Erythroblast (primary cell): ENCODE results near the gene GUK1.

Experiments
- GATA1 ChIP-seq: IDR thresholded peaks from 2 replicates; pipeline ENCODE4 v1.6.1; 2011; ENCODE audit warnings: low read depth, mild to moderate bottlenecking, control low read depth, low read length, moderate library complexity
- POLR2A ChIP-seq: IDR thresholded peaks from 2 replicates; pipeline ENCODE4 v1.6.1; 2011; ENCODE audit warnings: mild to moderate bottlenecking, low read length

DNA sequence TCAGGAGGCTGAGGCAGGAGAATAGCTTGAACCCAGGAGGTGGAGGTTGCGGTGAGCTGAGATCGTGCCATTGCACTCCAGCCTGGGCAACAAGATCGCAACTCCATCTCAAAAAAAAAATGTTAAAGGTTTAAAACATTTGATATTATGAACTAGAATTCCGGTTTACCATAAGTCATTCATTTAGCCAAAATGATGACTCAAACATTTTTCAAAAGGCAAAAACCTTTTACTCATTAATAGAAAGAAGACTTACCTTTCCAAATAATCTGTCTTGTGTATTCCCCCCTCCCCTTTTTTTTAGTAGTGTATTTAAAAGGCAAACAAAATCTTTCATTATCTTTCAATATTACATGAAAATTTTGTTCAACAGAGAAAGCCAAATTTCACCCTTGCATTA, 22.7 kb upstream of the GUK1 start:
- TF ChIP-seq POLR2A (no peak), GATA1 (no peak)
